NOMO-1 treated with DMSO at 0.1 percent for 48 hours (cell line): ENCODE measurements around the gene CDC42EP2.

Experiments used
- DNase-seq: peaks from one replicate; lab custom pipeline; 2025; ENCODE audit not compliant: unreplicated experiment; lab: John Stamatoyannopoulos, UW

Gene CDC42EP2

GRCh38 chr11:65297026-65297672 is 17.5 kb upstream of the CDC42EP2 start:
- DNase-seq: no peak

GRCh38 chr11:65298131-65298535 is 16.5 kb upstream of the CDC42EP2 start:
- no peak for DNase-seq

- DNase-seq: no peak
These were observed 15.9 kb upstream of the CDC42EP2 start for GRCh38 chr11:65298655-65299179.

- no peak for DNase-seq
These were observed 13.9 kb upstream of the CDC42EP2 start for GRCh38 chr11:65300621-65301275.

- DNase-seq: no peak
These were observed 13.0 kb upstream of the CDC42EP2 start for GRCh38 chr11:65301491-65302329.

GRCh38 chr11:65303555-65303954 is 11.1 kb upstream of the CDC42EP2 start:
- no peak for DNase-seq

- DNase-seq: no peak
These were observed 10.6 kb upstream of the CDC42EP2 start for GRCh38 chr11:65304110-65304509.

GRCh38 chr11:65304613-65305012 is 10.1 kb upstream of the CDC42EP2 start:
- DNase-seq: no peak

GRCh38 chr11:65305501-65306268 is 9.0 kb upstream of the CDC42EP2 start:
- DNase-seq: no peak

GRCh38 chr11:65307298-65308229 is 7.1 kb upstream of the CDC42EP2 start:
- DNase-seq: no peak

GRCh38 chr11:65308281-65308891 is 6.3 kb upstream of the CDC42EP2 start:
- no peak for DNase-seq

GRCh38 chr11:65309006-65309405 is 5.7 kb upstream of the CDC42EP2 start:
- no peak for DNase-seq

GRCh38 chr11:65310215-65310614 is 4.5 kb upstream of the CDC42EP2 start:
- DNase-seq: no peak

GRCh38 chr11:65310736-65311135 is 3.9 kb upstream of the CDC42EP2 start:
- no peak for DNase-seq

- DNase-seq: no peak
These were observed 3.4 kb upstream of the CDC42EP2 start for GRCh38 chr11:65311170-65311678.

- peak; percentile 37 for DNase-seq
These were observed 669 bp downstream of the CDC42EP2 start for GRCh38 chr11:65315204-65315865.

- DNase-seq: no peak
These were observed 1.2 kb downstream of the CDC42EP2 start for GRCh38 chr11:65315866-65316226.

- DNase-seq: peak; percentile 40
These were observed 1.8 kb downstream of the CDC42EP2 start for GRCh38 chr11:65316227-65317024.
